Fibroblast of mammary gland (primary cell): ENCODE results near the gene AUTS2.

Source experiments
- DNase-seq: peaks from one replicate; pipeline ENCODE4 v3.0.0-alpha.2; 2010; ENCODE audit warnings: low read depth
- H3K4me3 ChIP-seq: 2 replicates; pipeline ENCODE4 v1.5.1; 2011; ENCODE audit warnings: low read depth, mild to moderate bottlenecking, low read length, moderate library complexity; ENCODE audit not compliant: control insufficient read depth
- TF ChIP-seq, protein P1 (sequence below): conservative IDR thresholded peaks from 2 replicates; pipeline ENCODE4 v1.5.1; 2011; ENCODE audit warnings: low read depth, low read length, inconsistent platforms; ENCODE audit not compliant: control insufficient read depth, insufficient read depth

Gene AUTS2

GRCh38 chr7:70098905-70099672 lies 500.8 kb downstream of the AUTS2 start:
- no peak overlapping the region for H3K4me3 ChIP-seq
- TF ChIP-seq, protein P1, sequence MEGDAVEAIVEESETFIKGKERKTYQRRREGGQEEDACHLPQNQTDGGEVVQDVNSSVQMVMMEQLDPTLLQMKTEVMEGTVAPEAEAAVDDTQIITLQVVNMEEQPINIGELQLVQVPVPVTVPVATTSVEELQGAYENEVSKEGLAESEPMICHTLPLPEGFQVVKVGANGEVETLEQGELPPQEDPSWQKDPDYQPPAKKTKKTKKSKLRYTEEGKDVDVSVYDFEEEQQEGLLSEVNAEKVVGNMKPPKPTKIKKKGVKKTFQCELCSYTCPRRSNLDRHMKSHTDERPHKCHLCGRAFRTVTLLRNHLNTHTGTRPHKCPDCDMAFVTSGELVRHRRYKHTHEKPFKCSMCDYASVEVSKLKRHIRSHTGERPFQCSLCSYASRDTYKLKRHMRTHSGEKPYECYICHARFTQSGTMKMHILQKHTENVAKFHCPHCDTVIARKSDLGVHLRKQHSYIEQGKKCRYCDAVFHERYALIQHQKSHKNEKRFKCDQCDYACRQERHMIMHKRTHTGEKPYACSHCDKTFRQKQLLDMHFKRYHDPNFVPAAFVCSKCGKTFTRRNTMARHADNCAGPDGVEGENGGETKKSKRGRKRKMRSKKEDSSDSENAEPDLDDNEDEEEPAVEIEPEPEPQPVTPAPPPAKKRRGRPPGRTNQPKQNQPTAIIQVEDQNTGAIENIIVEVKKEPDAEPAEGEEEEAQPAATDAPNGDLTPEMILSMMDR: no peak
- peak; percentile 25 for DNase-seq

DNA sequence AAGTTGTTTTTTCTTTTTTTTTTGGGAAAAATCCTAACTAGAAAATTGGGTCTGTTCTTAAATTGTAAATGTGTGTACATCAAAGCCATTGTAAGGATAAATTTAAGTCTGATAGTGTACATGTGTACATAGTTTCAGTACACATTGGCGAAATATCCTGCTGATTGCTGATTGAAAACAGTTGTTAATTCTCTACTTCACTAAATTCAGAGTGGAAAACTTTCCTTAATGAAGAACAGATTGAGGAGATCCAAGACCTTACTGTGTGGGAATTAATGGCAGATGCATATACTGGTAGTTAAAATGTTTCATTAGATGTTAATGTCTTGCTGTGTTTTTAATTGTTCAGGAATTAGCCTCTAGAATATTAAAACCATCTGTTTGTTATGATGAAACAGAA lies 506.0 kb downstream of the AUTS2 start:
- TF ChIP-seq, protein P1: no peak
- DNase-seq: peak; percentile 63
- no peak overlapping the region for H3K4me3 ChIP-seq

- DNase-seq: no peak
- H3K4me3 ChIP-seq: no peak overlapping the region
- TF ChIP-seq, protein P1: no peak
Measured at GRCh38 chr7:70113078-70113477, 514.8 kb downstream of the AUTS2 start.

DNA sequence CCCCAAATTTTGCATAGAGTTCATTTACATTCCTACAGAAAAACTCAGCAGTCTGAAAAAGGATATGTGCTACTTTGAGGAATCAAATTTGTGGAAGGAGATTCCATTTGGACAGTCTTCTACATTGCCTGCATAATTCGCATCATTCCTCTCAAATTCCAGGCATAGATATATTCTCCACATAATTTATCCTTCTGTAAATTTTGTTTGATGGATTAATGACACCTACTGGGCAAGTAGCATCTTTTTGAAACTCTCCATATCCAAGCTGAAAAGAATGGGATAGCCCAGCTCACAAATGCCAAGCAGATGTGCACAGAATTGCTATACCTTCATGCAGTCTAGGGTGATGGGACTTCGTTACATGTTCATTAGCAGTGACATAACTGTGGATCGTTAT lies 515.3 kb downstream of the AUTS2 start:
- no peak overlapping the region for H3K4me3 ChIP-seq
- no peak for DNase-seq
- TF ChIP-seq, protein P1: no peak

DNA sequence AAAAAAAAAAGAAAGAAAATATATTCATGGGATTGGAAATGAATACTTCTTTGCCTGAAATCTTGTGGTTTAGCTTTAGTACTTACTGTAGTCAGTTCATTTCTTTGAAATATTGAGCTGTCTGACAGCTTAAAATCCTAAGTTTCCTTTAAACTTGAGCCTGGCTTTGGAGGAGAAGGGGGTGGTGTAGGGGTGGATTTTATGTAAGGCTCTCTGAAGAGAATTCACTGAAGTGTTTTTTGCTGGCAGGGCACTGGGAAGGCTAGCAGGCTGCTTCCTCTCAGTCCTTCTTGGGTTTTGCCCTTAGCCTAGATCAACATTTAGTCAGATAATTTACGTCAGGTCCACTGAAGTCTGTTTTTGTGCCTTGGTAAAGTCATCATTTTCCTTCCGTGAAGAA lies 516.5 kb downstream of the AUTS2 start:
- DNase-seq: no peak
- TF ChIP-seq, protein P1: no peak
- H3K4me3 ChIP-seq: no peak overlapping the region

GRCh38 chr7:70116244-70116643 lies 518.0 kb downstream of the AUTS2 start:
- no peak overlapping the region for H3K4me3 ChIP-seq
- DNase-seq: no peak
- TF ChIP-seq, protein P1: no peak
